HCT116 (cell line): ENCODE measurements around the gene SLC26A2. TPM values are rescaled to one million over a fixed set of nuclear protein-coding genes. Genes with fewer than 3 reads are reported as not detected.

Source experiments
- ATAC-seq: fragments of 200-7000 bp; cut with Tn5 transposase; 2 replicates; pipeline ENCODE4 v1.9.1; 2020; ENCODE audit warnings: mild to moderate bottlenecking, moderate library complexity
- BruUV-seq: library from RNA; stranded (reverse); fragments of 400-500 nt; replicated peaks from 2 replicates; lab custom pipeline; 2021; lab: Mats Ljungman, UMichigan
- CTCF ChIA-PET: fragments of 300-600 bp; sonication (Branson Sonifier 250); formaldehyde crosslinking; loops from one replicate; lab custom pipeline; 2021; ENCODE audit warnings: antibody characterized with exemption; lab: Charles Lee
- POLR2A ChIA-PET: fragments of 300-600, 350-600 bp; sonication (Branson Sonifier 250); formaldehyde crosslinking; loops from one replicate; lab custom pipeline; 2021; ENCODE audit warnings: antibody characterized with exemption; lab: Charles Lee
- RAD21 ChIA-PET, 2 experiments: fragments of 300-600 bp; sonication (Branson Sonifier 250); formaldehyde crosslinking; loops; one replicate each; lab custom pipeline; 2023; ENCODE audit warnings: low total read pairs in 2 of 2; ENCODE audit not compliant: uncharacterized antibody in 2 of 2, unreplicated experiment in 2 of 2, low non-redundant PET in 1 of 2; lab: Charles Lee
- DNase-seq: peaks from one replicate; pipeline ENCODE4 v3.0.0-alpha.2; 2010; ENCODE audit warnings: low read depth, low spot score
- H2AFZ ChIP-seq: fragments of 200-600 bp; shearing (Covaris generic), sonication (generic); 2 replicates; pipeline ENCODE4 v1.6.1; 2017; ENCODE audit warnings: low read depth, mixed run types, mixed read lengths, antibody characterized with exemption, low read length; ENCODE audit not compliant: poor library complexity, severe bottlenecking
- H3K27ac ChIP-seq: 2 replicates; pipeline ENCODE4 v1.5.1; 2012; ENCODE audit warnings: low read depth, low read length
- H3K27me3 ChIP-seq: fragments of 200-600 bp; sonication (generic); 2 replicates; pipeline ENCODE4 v1.6.1; 2016; ENCODE audit warnings: mixed run types, low read length, mixed read lengths; ENCODE audit not compliant: insufficient read depth
- H3K36me3 ChIP-seq, 2 experiments: fragments of 200-500 bp in 1 of 2; fragments of 200-600 bp in 1 of 2; sonication (Bioruptor generic) in 1 of 2; sonication (generic) in 1 of 2; 2 replicates each; pipeline versions ENCODE4 v1.5.1 to v1.6.1; 2014 to 2016; ENCODE audit warnings: low read length in 2 of 2, inconsistent platforms in 1 of 2, mixed read lengths in 1 of 2, mixed run types in 1 of 2; ENCODE audit not compliant: insufficient read depth in 2 of 2, control insufficient read depth in 1 of 2
- H3K4me1 ChIP-seq, 2 experiments: fragments of 200-600 bp in 1 of 2; sonication (generic) in 1 of 2; 2 replicates each; pipeline versions ENCODE4 v1.5.1 to v1.6.1; 2012 to 2017; ENCODE audit warnings: low read length in 2 of 2, inconsistent platforms in 1 of 2, mild to moderate bottlenecking in 1 of 2, mixed read lengths in 1 of 2, mixed run types in 1 of 2, moderate library complexity in 1 of 2; ENCODE audit not compliant: insufficient read depth in 2 of 2, control insufficient read depth in 1 of 2
- H3K4me2 ChIP-seq: fragments of 200-600 bp; sonication (generic); 2 replicates; pipeline ENCODE4 v1.6.1; 2017; ENCODE audit warnings: mixed run types, low read length, mixed read lengths
- H3K4me3 ChIP-seq, 2 experiments: fragments of 200-600 bp in 1 of 2; sonication (generic) in 1 of 2; replicated peaks in 1 of 2; 2 replicates each; pipeline ENCODE4 v1.5.1; 2011 to 2016; ENCODE audit warnings: low read length in 2 of 2, control low read depth in 1 of 2, low read depth in 1 of 2, mild to moderate bottlenecking in 1 of 2, mixed read lengths in 1 of 2, mixed run types in 1 of 2
- H3K79me2 ChIP-seq: fragments of 200-600 bp; sonication (generic); 2 replicates; pipeline ENCODE4 v1.6.1; 2017; ENCODE audit warnings: mild to moderate bottlenecking, mixed run types, low read length, moderate library complexity, mixed read lengths; ENCODE audit not compliant: insufficient read depth
- H3K9ac ChIP-seq: fragments of 200-600 bp; sonication (generic); 2 replicates; pipeline ENCODE4 v1.6.1; 2016; ENCODE audit warnings: low read length, mixed read lengths
- H3K9me2 ChIP-seq: fragments of 200-600 bp; sonication (generic), shearing (Covaris generic); 2 replicates; pipeline ENCODE4 v1.6.1; 2017; ENCODE audit warnings: mixed run types, mild to moderate bottlenecking, moderate library complexity; ENCODE audit not compliant: insufficient read depth
- H3K9me3 ChIP-seq, 2 experiments: fragments of 200-500 bp in 1 of 2; fragments of 200-600 bp in 1 of 2; sonication (Bioruptor generic) in 1 of 2; sonication (generic) in 1 of 2; 2 replicates each; pipeline ENCODE4 v1.6.1; 2014 to 2017; ENCODE audit warnings: low read length in 2 of 2, mixed read lengths in 2 of 2, inconsistent platforms in 1 of 2, low read depth in 1 of 2, mild to moderate bottlenecking in 1 of 2, mixed run types in 1 of 2, moderate library complexity in 1 of 2; ENCODE audit not compliant: control insufficient read depth in 1 of 2, insufficient read depth in 1 of 2
- H4K20me1 ChIP-seq: fragments of 200-600 bp; sonication (generic), shearing (Covaris generic); 2 replicates; pipeline ENCODE4 v1.6.1; 2017; ENCODE audit warnings: mixed run types, mild to moderate bottlenecking, moderate library complexity; ENCODE audit not compliant: insufficient read depth
- CBX3 ChIP-seq: IDR thresholded peaks from 2 replicates; pipeline ENCODE4 v1.6.1; 2012; ENCODE audit warnings: low read depth
- CEBPB ChIP-seq: IDR thresholded peaks from 2 replicates; pipeline ENCODE4 v1.6.1; 2012; ENCODE audit warnings: low read depth
- EGR1 ChIP-seq: IDR thresholded peaks from 2 replicates; pipeline ENCODE4 v1.6.1; 2012; ENCODE audit warnings: low read depth
- ELF1 ChIP-seq: IDR thresholded peaks from 2 replicates; pipeline ENCODE4 v1.6.1; 2012; ENCODE audit warnings: low read depth, borderline replicate concordance
- EZH2 ChIP-seq: fragments of 200-600 bp; sonication (generic); IDR thresholded peaks from 2 replicates; pipeline ENCODE4 v1.6.1; 2017; ENCODE audit warnings: antibody characterized with exemption, mixed run types
- EZH2phosphoT487 ChIP-seq: fragments of 200-600 bp; IDR thresholded peaks from 2 replicates; pipeline ENCODE4 v1.6.1; 2018; ENCODE audit warnings: antibody characterized with exemption, borderline replicate concordance
- JUND ChIP-seq: IDR thresholded peaks from 2 replicates; pipeline ENCODE4 v1.6.1; 2012
- POLR2A ChIP-seq: IDR thresholded peaks from 2 replicates; pipeline ENCODE4 v1.7.0; 2011; ENCODE audit warnings: borderline replicate concordance; ENCODE audit not compliant: insufficient read depth, insufficient read length; ENCODE audit errors: extremely low read depth
- POLR2AphosphoS5 ChIP-seq: IDR thresholded peaks from 2 replicates; pipeline ENCODE4 v1.6.1; 2011; ENCODE audit warnings: mild to moderate bottlenecking, low read depth, low read length, moderate library complexity
- SIN3A ChIP-seq: IDR thresholded peaks from 2 replicates; pipeline ENCODE4 v1.6.1; 2012; ENCODE audit warnings: low read depth
- SP1 ChIP-seq: IDR thresholded peaks from 2 replicates; pipeline ENCODE4 v1.6.1; 2012; ENCODE audit warnings: low read depth
- SRF ChIP-seq: IDR thresholded peaks from 2 replicates; pipeline ENCODE4 v1.6.1; 2012; ENCODE audit warnings: low read depth
- TCF7L2 ChIP-seq: IDR thresholded peaks from 2 replicates; pipeline ENCODE4 v1.7.0; 2011; ENCODE audit warnings: borderline replicate concordance, inconsistent platforms; ENCODE audit not compliant: insufficient read depth, insufficient read length; ENCODE audit errors: extremely low read depth
- YY1 ChIP-seq: IDR thresholded peaks from 2 replicates; pipeline ENCODE4 v1.6.1; 2011; ENCODE audit warnings: low read length, low read depth, moderate library complexity, mild to moderate bottlenecking; ENCODE audit not compliant: insufficient replicate concordance; ENCODE audit errors: extremely low read depth
- ZFX ChIP-seq: fragments of 450-650 bp; IDR thresholded peaks from 2 replicates; pipeline ENCODE4 v1.6.1; 2017
- ZNF274 ChIP-seq: fragments of 200-500 bp; sonication (Bioruptor generic); IDR thresholded peaks from 2 replicates; pipeline ENCODE4 v1.6.1; 2014; ENCODE audit warnings: mild to moderate bottlenecking, low read depth, low read length, inconsistent platforms
- intact Hi-C: fragments of 100-400 bp; cut with micrococcal nuclease; formaldehyde crosslinking; loops from 2 replicates; pipeline ENCODE4 v1.10.0; 2022
- total RNA-seq: library from RNA; stranded (reverse); gene quantifications from one replicate; pipeline ENCODE4 v1.2.1, GENCODE V29; 2021; ENCODE audit not compliant: unreplicated experiment
- TF ChIP-seq, protein P1 (sequence below), 3 experiments: fragments of 200-600 bp in 1 of 3; sonication (generic) in 1 of 3; IDR thresholded peaks in 2 of 3; conservative IDR thresholded peaks in 1 of 3; 2 replicates each; pipeline ENCODE4 v1.5.1; 2012 to 2017; ENCODE audit warnings: low read depth in 2 of 3, low read length in 2 of 3, antibody characterized with exemption in 1 of 3, borderline replicate concordance in 1 of 3, control low read depth in 1 of 3, mild to moderate bottlenecking in 1 of 3, mixed read lengths in 1 of 3, mixed run types in 1 of 3, moderate library complexity in 1 of 3; ENCODE audit not compliant: insufficient read depth in 1 of 3
- TF ChIP-seq, protein P2 (sequence below): IDR thresholded peaks from 2 replicates; pipeline ENCODE4 v1.6.1; 2012
- TF ChIP-seq, protein P3 (sequence below): IDR thresholded peaks from 2 replicates; pipeline ENCODE4 v1.6.1; 2012
- TF ChIP-seq, protein P4 (sequence below): IDR thresholded peaks from 2 replicates; pipeline ENCODE4 v1.6.1; 2012; ENCODE audit warnings: low read depth

SLC26A2 gene
- total RNA-seq, 1 experiment from 2014 or later = 7.8 TPM

DNA sequence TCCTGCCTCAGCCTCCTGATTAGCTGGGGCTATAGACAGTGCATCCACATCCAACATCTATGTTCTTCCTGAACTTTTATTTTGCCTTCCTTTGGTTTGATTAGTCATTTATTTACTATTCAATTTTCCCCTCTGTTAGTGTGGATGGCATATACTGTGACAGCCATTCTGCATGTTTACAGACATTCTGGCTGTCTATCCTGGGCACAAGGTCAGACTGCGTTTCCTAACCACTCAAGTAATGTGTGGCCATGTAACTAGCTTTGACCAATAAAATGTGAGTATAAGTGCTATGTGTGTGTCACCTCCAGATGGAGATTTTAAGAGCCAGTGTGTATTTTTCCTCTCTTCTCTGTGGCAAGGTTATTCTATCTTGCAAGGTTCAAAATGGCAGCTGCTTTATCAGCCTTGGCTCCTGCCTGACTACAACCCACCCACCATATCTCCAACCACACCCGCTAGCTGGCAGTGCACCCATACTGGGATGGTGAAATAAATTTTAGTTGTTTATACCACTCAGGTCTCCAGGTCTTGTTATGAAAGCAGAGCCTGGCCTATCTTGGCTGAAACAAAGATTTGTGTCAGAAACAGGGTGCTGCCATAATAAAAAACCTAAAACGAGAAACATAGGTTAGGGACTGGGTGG, 48.2 kb upstream of the SLC26A2 start:
- H3K9me3 ChIP-seq = no peaks in the 10 kb centered on the region
- no peaks in the 10 kb centered on the region for H4K20me1 ChIP-seq
- H3K27ac ChIP-seq = no peak overlapping the region
- peaks cover 10% of the 10 kb centered on the region; the same call in 1 of the 2 replicates for H3K27me3 ChIP-seq
- no peak overlapping the region for H3K4me2 ChIP-seq
- H3K9ac ChIP-seq = no peak overlapping the region
- no TSS peak for BruUV-seq
- no peaks in the 10 kb centered on the region for H3K9me2 ChIP-seq
- ATAC-seq (no peak), DNase-seq (no peak)
- H3K4me3 ChIP-seq = no peak overlapping the region
- CTCF ChIA-PET = no interaction called here
- no peaks in the 10 kb centered on the region for H3K79me2 ChIP-seq
- H3K4me1 ChIP-seq = no peaks in the 10 kb centered on the region
- intact Hi-C loops = no loop called here
- POLR2A ChIA-PET = no interaction called here
- RAD21 ChIA-PET = no interaction called here
- no peak for TF ChIP-seq ZNF274
- TF ChIP-seq POLR2A = no peak
- TF ChIP-seq SRF = no peak
- TF ChIP-seq, protein P1, sequence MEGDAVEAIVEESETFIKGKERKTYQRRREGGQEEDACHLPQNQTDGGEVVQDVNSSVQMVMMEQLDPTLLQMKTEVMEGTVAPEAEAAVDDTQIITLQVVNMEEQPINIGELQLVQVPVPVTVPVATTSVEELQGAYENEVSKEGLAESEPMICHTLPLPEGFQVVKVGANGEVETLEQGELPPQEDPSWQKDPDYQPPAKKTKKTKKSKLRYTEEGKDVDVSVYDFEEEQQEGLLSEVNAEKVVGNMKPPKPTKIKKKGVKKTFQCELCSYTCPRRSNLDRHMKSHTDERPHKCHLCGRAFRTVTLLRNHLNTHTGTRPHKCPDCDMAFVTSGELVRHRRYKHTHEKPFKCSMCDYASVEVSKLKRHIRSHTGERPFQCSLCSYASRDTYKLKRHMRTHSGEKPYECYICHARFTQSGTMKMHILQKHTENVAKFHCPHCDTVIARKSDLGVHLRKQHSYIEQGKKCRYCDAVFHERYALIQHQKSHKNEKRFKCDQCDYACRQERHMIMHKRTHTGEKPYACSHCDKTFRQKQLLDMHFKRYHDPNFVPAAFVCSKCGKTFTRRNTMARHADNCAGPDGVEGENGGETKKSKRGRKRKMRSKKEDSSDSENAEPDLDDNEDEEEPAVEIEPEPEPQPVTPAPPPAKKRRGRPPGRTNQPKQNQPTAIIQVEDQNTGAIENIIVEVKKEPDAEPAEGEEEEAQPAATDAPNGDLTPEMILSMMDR (IDR thresholded peaks at IDR 0.05 in 2 of 3, conservative IDR thresholded peaks at IDR 0.05 in 1 of 3; ENCODE audit: borderline replicate concordance in 1 of 3, insufficient read depth in 1 of 3, low read depth in 2 of 3, low read length in 2 of 3) = no peak
- no peak for TF ChIP-seq SP1
- no peak for TF ChIP-seq SIN3A
- no peak for TF ChIP-seq EGR1
- TF ChIP-seq CEBPB = no peak
- TF ChIP-seq POLR2AphosphoS5 = no peak
- TF ChIP-seq, protein P2, sequence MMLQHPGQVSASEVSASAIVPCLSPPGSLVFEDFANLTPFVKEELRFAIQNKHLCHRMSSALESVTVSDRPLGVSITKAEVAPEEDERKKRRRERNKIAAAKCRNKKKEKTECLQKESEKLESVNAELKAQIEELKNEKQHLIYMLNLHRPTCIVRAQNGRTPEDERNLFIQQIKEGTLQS = no peak
- TF ChIP-seq TCF7L2 = no peak
- TF ChIP-seq EZH2phosphoT487 = no peak
- no peak for TF ChIP-seq CBX3
- no peak for TF ChIP-seq JUND
- no peak for TF ChIP-seq ZFX
- TF ChIP-seq, protein P3, sequence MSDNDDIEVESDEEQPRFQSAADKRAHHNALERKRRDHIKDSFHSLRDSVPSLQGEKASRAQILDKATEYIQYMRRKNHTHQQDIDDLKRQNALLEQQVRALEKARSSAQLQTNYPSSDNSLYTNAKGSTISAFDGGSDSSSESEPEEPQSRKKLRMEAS = no peak
- TF ChIP-seq EZH2 = no peak
- TF ChIP-seq ELF1 = no peak
- TF ChIP-seq, protein P4, sequence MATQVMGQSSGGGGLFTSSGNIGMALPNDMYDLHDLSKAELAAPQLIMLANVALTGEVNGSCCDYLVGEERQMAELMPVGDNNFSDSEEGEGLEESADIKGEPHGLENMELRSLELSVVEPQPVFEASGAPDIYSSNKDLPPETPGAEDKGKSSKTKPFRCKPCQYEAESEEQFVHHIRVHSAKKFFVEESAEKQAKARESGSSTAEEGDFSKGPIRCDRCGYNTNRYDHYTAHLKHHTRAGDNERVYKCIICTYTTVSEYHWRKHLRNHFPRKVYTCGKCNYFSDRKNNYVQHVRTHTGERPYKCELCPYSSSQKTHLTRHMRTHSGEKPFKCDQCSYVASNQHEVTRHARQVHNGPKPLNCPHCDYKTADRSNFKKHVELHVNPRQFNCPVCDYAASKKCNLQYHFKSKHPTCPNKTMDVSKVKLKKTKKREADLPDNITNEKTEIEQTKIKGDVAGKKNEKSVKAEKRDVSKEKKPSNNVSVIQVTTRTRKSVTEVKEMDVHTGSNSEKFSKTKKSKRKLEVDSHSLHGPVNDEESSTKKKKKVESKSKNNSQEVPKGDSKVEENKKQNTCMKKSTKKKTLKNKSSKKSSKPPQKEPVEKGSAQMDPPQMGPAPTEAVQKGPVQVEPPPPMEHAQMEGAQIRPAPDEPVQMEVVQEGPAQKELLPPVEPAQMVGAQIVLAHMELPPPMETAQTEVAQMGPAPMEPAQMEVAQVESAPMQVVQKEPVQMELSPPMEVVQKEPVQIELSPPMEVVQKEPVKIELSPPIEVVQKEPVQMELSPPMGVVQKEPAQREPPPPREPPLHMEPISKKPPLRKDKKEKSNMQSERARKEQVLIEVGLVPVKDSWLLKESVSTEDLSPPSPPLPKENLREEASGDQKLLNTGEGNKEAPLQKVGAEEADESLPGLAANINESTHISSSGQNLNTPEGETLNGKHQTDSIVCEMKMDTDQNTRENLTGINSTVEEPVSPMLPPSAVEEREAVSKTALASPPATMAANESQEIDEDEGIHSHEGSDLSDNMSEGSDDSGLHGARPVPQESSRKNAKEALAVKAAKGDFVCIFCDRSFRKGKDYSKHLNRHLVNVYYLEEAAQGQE = no peak
- no peak for TF ChIP-seq YY1
- H2AFZ ChIP-seq = no peak overlapping the region
- H3K36me3 ChIP-seq = no peaks in the 10 kb centered on the region
